Left ventricle myocardium inferior (tissue), 1 donor: Measurements from ENCODE around the gene BRINP3. TPM values are rescaled to one million over a fixed set of nuclear protein-coding genes. Genes with fewer than 3 reads are reported as not detected.
"Not testable (repeated sequence)": the region's sequence is repeated elsewhere in the genome, so short reads cannot be mapped to it uniquely, and the experiment has no call there.

Source experiments
- DNase-seq: peaks from one replicate; pipeline ENCODE4 v3.0.0-alpha.2; 2020
- H3K27ac ChIP-seq: fragments of 200-600 bp; replicated peaks from 2 replicates; pipeline ENCODE4 v1.8.0; 2021
- H3K27me3 ChIP-seq: fragments of 200-600 bp; 2 replicates; pipeline ENCODE4 v1.8.0; 2021; ENCODE audit warnings: low read depth
- H3K36me3 ChIP-seq: fragments of 200-600 bp; 2 replicates; pipeline ENCODE4 v1.8.0; 2021
- H3K4me1 ChIP-seq: fragments of 200-600 bp; 2 replicates; pipeline ENCODE4 v1.8.0; 2021
- H3K4me3 ChIP-seq: fragments of 200-600 bp; 2 replicates; pipeline ENCODE4 v1.8.0; 2021; ENCODE audit warnings: mild to moderate bottlenecking, moderate library complexity
- H3K9me3 ChIP-seq: fragments of 200-600 bp; replicated peaks from 2 replicates; pipeline ENCODE4 v1.8.0; 2021
- intact Hi-C: fragments of 100-400 bp; cut with micrococcal nuclease; formaldehyde crosslinking; loops from one replicate; pipeline ENCODE4 v1.11.0; 2022
- total RNA-seq: library from RNA; stranded (reverse); fragmentation: NEBNext Ultra II Directional; extraction: Animal tissue kit (Norgen Biotek cat#: 25700); gene quantifications from one replicate; pipeline ENCODE4 v1.2.1, GENCODE V29; 2021
- TF ChIP-seq, protein P1 (sequence below): fragments of 200-600 bp; IDR thresholded peaks from 2 replicates; pipeline ENCODE4 v1.8.0; 2021; ENCODE audit warnings: antibody characterized with exemption, mild to moderate bottlenecking, borderline replicate concordance
- donor health status: DM: no; HTN: yes; CAD: no; lungs with severe emphysema.

The BRINP3 gene
- total RNA-seq, 1 donor from 2014 or later, result 5.4 TPM

DNA sequence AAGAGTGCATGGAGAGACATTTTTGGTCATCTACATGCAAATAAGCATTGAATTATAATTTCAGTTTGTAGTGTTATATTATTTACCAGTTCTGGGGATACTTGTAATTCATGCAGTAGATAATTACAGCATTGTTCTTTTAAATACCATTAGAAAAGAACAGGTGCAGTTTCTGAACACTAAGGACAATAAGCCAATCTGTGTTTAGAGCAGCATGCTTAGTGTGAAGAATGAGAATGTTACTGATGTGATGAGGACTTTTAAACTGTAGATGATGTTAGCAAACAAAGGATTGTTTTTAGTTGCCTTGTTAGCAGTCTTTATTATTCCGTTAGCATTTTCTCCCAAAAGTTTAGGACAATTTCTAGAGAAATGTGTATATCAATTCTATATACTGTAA, 348.3 kb downstream of the BRINP3 start:
- no peak for DNase-seq
- TF ChIP-seq, protein P1, sequence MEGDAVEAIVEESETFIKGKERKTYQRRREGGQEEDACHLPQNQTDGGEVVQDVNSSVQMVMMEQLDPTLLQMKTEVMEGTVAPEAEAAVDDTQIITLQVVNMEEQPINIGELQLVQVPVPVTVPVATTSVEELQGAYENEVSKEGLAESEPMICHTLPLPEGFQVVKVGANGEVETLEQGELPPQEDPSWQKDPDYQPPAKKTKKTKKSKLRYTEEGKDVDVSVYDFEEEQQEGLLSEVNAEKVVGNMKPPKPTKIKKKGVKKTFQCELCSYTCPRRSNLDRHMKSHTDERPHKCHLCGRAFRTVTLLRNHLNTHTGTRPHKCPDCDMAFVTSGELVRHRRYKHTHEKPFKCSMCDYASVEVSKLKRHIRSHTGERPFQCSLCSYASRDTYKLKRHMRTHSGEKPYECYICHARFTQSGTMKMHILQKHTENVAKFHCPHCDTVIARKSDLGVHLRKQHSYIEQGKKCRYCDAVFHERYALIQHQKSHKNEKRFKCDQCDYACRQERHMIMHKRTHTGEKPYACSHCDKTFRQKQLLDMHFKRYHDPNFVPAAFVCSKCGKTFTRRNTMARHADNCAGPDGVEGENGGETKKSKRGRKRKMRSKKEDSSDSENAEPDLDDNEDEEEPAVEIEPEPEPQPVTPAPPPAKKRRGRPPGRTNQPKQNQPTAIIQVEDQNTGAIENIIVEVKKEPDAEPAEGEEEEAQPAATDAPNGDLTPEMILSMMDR, result no peak
- intact Hi-C loops, result no loop called here
- H3K9me3 ChIP-seq, result no peaks in the 10 kb centered on the region
- no peak overlapping the region for H3K4me3 ChIP-seq
- no peak overlapping the region for H3K27ac ChIP-seq
- no peaks in the 10 kb centered on the region for H3K36me3 ChIP-seq
- H3K27me3 ChIP-seq, result no peaks in the 10 kb centered on the region
- no peaks in the 10 kb centered on the region for H3K4me1 ChIP-seq

DNA sequence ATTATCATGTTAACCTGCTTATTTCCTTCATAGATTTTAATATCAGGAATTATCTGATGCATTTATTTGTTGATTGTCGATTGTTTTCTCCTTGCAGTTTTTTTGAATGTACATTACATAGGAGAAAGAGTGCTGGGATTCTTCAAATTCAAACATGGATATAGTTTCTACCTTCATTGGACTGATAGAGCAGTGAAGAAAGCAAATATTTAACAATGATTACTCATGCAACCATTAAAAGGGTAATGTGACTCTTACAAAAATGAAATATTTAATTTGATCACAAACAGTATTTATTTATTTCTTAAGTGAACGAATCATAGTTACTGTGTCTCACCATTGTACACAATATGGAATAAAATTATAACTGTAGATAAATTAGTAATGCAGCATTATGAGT, 350.9 kb downstream of the BRINP3 start:
- intact Hi-C loops, result no loop called here
- no peaks in the 10 kb centered on the region for H3K4me1 ChIP-seq

DNA sequence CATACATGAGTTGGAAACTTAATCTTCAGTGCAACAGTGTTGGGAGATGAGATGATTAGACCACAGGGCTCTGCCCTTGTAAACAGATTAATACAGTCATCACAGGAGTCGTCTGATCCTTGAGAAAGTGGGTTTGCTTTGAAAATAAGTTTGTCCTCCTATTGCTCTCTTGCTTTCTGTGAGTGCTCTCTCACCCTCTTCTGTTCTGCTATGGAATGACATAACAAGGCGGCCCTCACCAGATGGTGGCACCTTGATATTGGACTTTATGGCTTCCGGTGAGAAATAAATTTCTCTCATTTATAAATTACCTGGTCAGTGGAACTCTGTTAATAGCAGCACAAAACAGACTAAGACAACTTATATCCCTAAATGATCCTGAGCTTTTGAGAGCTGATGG, 353.6 kb downstream of the BRINP3 start:
- Histone ChIP-seq H3K4me3 (no peak overlapping the region), H3K9me3 (no peaks in the 10 kb centered on the region), H3K36me3 (no peaks in the 10 kb centered on the region), H3K27ac (no peak overlapping the region), H3K27me3 (no peaks in the 10 kb centered on the region), H3K4me1 (no peaks in the 10 kb centered on the region)
- intact Hi-C loops, result no loop called here
- DNase-seq, result no peak
- TF ChIP-seq, protein P1, result no peak

More for the DNA sequence above, 350.9 kb downstream of the BRINP3 start:
- Histone ChIP-seq H3K27ac (no peak overlapping the region), H3K36me3 (no peaks in the 10 kb centered on the region), H3K9me3 (no peaks in the 10 kb centered on the region), H3K4me3 (no peak overlapping the region), H3K27me3 (no peaks in the 10 kb centered on the region)
- TF ChIP-seq, protein P1, result no peak
- DNase-seq, result no peak

DNA sequence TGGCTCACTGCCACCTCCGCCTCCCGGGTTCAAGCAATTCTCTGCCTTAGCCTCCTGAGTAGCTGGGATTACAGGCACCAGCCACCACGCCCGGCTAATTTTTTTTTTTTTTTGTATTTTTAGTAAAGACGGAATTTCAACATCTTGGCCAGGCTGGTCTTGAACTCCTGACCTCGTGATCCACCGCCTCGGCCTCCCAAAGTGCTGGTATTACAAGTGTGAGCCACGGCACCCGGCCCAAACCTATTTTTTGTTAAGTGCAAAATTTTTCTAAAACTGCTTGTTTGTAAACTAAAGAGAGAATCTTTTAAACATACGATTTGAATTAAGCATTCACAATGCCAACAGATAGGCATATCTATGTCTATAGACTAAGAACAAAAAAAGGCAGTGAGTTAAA, 357.1 kb downstream of the BRINP3 start:
- H3K4me3 ChIP-seq, DNase-seq, H3K27ac ChIP-seq, H3K9me3 ChIP-seq, H3K27me3 ChIP-seq, H3K36me3 ChIP-seq, intact Hi-C loops, H3K4me1 ChIP-seq: not testable (repeated sequence)

DNA sequence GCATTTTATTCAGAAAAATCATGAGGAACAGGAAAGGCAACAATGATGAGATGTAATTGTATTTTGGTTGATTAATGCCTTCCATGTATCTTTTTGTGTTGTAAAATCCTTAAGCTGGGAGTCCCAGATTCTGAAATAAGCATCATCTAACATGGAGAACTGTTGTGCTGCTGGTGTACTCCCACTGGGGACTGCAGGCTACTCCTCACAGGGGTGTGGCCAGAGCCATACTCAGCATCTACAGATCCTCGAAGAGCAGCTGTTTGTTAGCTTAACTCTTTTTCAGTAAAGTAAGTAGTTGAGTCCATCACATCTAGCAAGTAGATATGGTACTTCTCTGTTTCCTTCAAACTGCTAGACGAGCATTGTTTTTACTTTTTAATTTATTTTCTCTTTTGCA, 358.0 kb downstream of the BRINP3 start:
- H3K36me3 ChIP-seq, result no peaks in the 10 kb centered on the region
- no peak overlapping the region for H3K27ac ChIP-seq
- H3K4me1 ChIP-seq, result no peaks in the 10 kb centered on the region
- H3K9me3 ChIP-seq, result no peaks in the 10 kb centered on the region
- TF ChIP-seq, protein P1, result no peak
- intact Hi-C loops, result no loop called here
- no peaks in the 10 kb centered on the region for H3K27me3 ChIP-seq
- no peak for DNase-seq
- H3K4me3 ChIP-seq, result no peak overlapping the region

DNA sequence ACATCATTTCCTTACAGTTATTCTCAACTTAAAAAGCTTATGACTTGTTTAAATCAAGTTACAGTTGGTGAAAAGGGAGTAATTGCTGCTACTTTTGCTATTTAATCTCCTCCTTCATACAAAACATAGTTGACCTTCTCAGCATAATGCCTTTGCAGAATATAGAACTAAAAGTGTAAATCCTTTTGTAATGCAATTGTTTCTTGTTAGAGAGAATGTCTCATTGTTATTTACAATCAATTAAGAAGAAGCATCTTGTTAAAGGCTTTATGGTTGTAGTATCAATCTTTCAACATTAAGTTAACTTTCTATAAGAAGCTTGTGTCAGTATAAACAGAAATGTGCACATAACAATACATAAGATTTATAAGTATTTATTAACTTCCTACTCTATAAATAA, 360.7 kb downstream of the BRINP3 start:
- Histone ChIP-seq H3K27ac (no peak overlapping the region), H3K36me3 (no peaks in the 10 kb centered on the region), H3K9me3 (no peaks in the 10 kb centered on the region), H3K4me3 (no peak overlapping the region), H3K27me3 (no peaks in the 10 kb centered on the region), H3K4me1 (no peaks in the 10 kb centered on the region)
- intact Hi-C loops, result no loop called here
- TF ChIP-seq, protein P1, result no peak
- no peak for DNase-seq
